ENCODE data around the gene PTH. TPM values are rescaled to one million over a fixed set of nuclear protein-coding genes. Genes with fewer than 3 reads are reported as not detected.

The PTH gene
- total RNA-seq (not detected), polyA plus RNA-seq (ENCODE audit: insufficient read length in 6 of 6) (under 1 TPM in 3 of 6 donors, not detected in 3; 0.24 to 0.43 (median 0.32) TPM)
- long read RNA-seq, donor 1: 0 reads
- long read RNA-seq, donor 2, partial matches to known transcripts: 31 of 60 reads
- long read RNA-seq, donor 2, other reads (novel, unspliced or antisense): 29 of 60 reads
- long read RNA-seq, donor 3: 0 reads
- long read RNA-seq, donor 4: 0 reads
- long read RNA-seq, donor 5: 0 reads
- long read RNA-seq, donor 6: 0 reads
- long read RNA-seq, donor 7: 0 reads
- long read RNA-seq, donor 8, partial matches to known transcripts: 134 of 162 reads
- long read RNA-seq, donor 8, other reads (novel, unspliced or antisense): 28 of 162 reads
- long read RNA-seq, donor 9: 0 reads
- long read RNA-seq, donor 10: 0 reads
- long read RNA-seq, donor 11: 0 reads
- long read RNA-seq, donor 12, partial matches to known transcripts: 37 of 46 reads
- long read RNA-seq, donor 12, other reads (novel, unspliced or antisense): 9 of 46 reads

- Histone ChIP-seq H3K4me3 (no peak within 1 kb of the TSS), H3K27me3 (peaks cover 0 to 9% of the 10 kb centered on the region in 2 donors), H3K27ac (no peak within 1 kb of the TSS), H3K36me3 (no peaks in the 10 kb centered on the region), H3K9me3 (no peaks in the 10 kb centered on the region), H3K4me1 (no peaks in the 10 kb centered on the region)
- intact Hi-C loops (cut with DNase I): no loop called here
- ATAC-seq (no peak), DNase-seq (no peak)
- no peak for TF ChIP-seq CTCF (IDR thresholded peaks at IDR 0.05)
Observed at GRCh38 chr11:13495929-13496328, at the start of gene PTH. PTH (minus strand) TSS chr11:13495997; CDS start chr11:13492855, 3,142 bp downstream.

GRCh38 chr11:13538044-13538443 is 42.2 kb upstream of the PTH start:
- intact Hi-C loops (cut with DNase I): no loop called here
- no peak for TF ChIP-seq CTCF (IDR thresholded peaks at IDR 0.05)
- DNase-seq: no peak

GRCh38 chr11:13535819-13536218 is 40.0 kb upstream of the PTH start:
- DNase-seq (no peak), ATAC-seq (no peak)
- intact Hi-C loops (cut with DNase I): no loop called here
- H3K27me3 ChIP-seq: no peaks in the 10 kb centered on the region
- H3K4me1 ChIP-seq: no peaks in the 10 kb centered on the region
- no peak overlapping the region for H3K27ac ChIP-seq
- H3K9me3 ChIP-seq: peaks cover 0 to 36% of the 10 kb centered on the region in 2 donors
- TF ChIP-seq CTCF (IDR thresholded peaks at IDR 0.05): no peak
- no peaks in the 10 kb centered on the region for H3K36me3 ChIP-seq
- no peak overlapping the region for H3K4me3 ChIP-seq

More at GRCh38 chr11:13538044-13538443, 42.2 kb upstream of the PTH start:
- H3K27me3 ChIP-seq: no peaks in the 10 kb centered on the region
- ATAC-seq: no peak
- no peaks in the 10 kb centered on the region for H3K4me1 ChIP-seq
- H3K9me3 ChIP-seq: peaks cover 0 to 28% of the 10 kb centered on the region in 2 donors
- no peak overlapping the region for H3K4me3 ChIP-seq
- H3K36me3 ChIP-seq: no peaks in the 10 kb centered on the region
- no peak overlapping the region for H3K27ac ChIP-seq

GRCh38 chr11:13534358-13534757 is 38.6 kb upstream of the PTH start:
- intact Hi-C loops (cut with DNase I): no loop called here
- Histone ChIP-seq H3K27me3 (no peaks in the 10 kb centered on the region), H3K36me3 (no peaks in the 10 kb centered on the region), H3K4me1 (no peaks in the 10 kb centered on the region), H3K9me3 (peaks cover 0 to 36% of the 10 kb centered on the region in 2 donors), H3K27ac (no peak overlapping the region), H3K4me3 (no peak overlapping the region)
- no peak for TF ChIP-seq CTCF (IDR thresholded peaks at IDR 0.05)
- ATAC-seq (no peak), DNase-seq (no peak)

GRCh38 chr11:13525257-13525656 is 29.5 kb upstream of the PTH start:
- DNase-seq: no peak
- no peak for TF ChIP-seq CTCF (IDR thresholded peaks at IDR 0.05)
- H3K4me3 ChIP-seq: no peak overlapping the region
- H3K27ac ChIP-seq: no peak overlapping the region
- H3K36me3 ChIP-seq: no peaks in the 10 kb centered on the region
- ATAC-seq: no peak
- H3K27me3 ChIP-seq: no peaks in the 10 kb centered on the region
- no peaks in the 10 kb centered on the region for H3K4me1 ChIP-seq
- H3K9me3 ChIP-seq: peaks cover 0 to 2% of the 10 kb centered on the region in 2 donors
- intact Hi-C loops (cut with DNase I): no loop called here
